ENCODE data around the gene ERP44.

DNA sequence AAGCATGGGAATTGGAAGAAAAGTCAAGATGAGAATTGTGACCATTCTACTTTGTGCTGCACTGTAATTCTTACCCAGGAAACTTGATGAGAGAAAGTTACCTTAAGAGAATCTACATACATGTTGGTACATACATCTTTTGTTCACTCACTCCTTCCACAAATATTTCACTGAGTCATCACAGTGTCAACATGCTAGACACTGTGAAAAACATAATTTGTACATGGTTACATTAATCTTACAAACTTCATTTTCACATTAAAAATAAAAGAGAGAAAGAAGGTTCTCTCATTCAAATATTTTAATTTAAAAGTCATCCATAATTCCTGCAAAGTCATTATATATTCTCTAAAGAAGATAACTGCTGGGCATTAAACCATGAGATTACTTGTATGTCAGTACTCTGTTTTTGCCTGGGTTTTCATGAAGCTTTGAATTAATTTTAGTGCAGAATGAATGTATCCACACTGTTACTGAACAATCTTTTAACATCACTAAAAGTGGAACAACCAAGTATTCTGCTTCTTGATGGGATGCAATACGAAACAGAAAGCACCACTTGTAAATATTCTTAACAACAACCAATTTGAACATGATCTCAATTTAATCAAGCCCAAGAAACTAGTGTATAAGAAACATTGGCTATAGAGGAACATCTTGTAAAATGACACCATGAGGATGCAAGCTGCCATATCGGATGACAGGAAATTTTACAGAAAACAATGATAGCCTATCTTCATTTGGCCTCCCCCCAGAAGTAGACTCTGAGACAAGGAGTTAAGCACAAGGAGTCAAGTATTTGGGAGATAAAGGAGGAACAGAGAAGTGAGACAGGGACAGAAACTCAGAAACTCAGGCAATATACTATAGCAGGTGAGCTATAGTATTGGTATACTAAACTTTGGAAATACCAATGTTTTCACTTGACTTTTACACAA, 28.4 kb downstream of the ERP44 start:
- TF ChIP-seq, protein P1, sequence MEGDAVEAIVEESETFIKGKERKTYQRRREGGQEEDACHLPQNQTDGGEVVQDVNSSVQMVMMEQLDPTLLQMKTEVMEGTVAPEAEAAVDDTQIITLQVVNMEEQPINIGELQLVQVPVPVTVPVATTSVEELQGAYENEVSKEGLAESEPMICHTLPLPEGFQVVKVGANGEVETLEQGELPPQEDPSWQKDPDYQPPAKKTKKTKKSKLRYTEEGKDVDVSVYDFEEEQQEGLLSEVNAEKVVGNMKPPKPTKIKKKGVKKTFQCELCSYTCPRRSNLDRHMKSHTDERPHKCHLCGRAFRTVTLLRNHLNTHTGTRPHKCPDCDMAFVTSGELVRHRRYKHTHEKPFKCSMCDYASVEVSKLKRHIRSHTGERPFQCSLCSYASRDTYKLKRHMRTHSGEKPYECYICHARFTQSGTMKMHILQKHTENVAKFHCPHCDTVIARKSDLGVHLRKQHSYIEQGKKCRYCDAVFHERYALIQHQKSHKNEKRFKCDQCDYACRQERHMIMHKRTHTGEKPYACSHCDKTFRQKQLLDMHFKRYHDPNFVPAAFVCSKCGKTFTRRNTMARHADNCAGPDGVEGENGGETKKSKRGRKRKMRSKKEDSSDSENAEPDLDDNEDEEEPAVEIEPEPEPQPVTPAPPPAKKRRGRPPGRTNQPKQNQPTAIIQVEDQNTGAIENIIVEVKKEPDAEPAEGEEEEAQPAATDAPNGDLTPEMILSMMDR (IDR thresholded peaks at IDR 0.05; ENCODE audit: low read depth, low read length): no peak
- no peak for TF ChIP-seq POLR2A (IDR thresholded peaks at IDR 0.05; ENCODE audit: extremely low read depth, insufficient read length)
